IPS-NIHi11 (cell line): ENCODE data around the gene CRYBB2.
"Not testable (repeated sequence)": the region's sequence is repeated elsewhere in the genome, so short reads cannot be mapped to it uniquely, and the experiment has no call there.

Source experiments
- DNase-seq: peaks from one replicate; pipeline ENCODE4 v3.0.0; 2012; ENCODE audit warnings: mixed read lengths, low spot score

CRYBB2 gene

DNA sequence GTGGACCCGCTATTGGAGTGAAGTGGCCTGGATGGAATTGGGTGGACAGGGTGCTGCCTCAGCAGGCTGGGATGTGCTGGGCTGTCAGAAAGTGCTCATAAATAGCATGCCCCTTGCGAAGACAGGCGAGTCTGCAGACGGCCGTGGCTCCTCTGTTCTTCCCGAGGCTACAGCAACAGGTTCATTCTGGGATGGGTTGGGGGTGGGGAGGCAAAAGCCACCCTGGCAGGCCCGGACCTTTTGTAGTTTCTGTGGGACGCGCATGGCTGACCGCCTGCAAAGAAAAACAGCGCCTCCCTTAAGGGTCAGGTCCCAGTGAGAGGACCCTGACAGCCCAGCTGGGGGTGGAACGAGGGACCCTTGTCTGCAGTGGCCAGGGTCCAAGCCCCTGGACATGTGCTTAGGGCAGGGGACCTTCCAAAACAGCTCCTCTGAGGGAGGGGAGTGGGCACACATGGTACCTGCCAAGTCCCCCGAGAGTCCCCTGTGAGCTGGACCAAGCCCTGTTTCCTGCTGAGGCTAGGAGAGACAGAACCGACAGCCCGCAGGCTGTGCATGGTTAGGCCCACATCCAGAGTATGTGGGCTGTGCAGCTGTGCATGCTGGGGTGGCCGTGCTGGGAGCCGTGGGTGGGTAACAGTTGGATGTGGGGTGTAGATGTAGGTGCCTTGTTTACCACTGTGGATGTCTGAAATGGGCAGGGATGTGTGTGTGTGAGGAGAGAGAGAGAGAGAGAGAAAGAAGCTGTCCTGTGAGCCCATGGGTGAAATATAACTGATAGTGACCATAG is 19.5 kb upstream of the CRYBB2 start, which contains the start of gene CRYBB3:
Gene CRYBB3, plus strand, starts transcription at position 128 of the 790 bp plus-strand sequence. CDS start 1,539 bp downstream, outside the sequence.
- DNase-seq: no peak

DNA sequence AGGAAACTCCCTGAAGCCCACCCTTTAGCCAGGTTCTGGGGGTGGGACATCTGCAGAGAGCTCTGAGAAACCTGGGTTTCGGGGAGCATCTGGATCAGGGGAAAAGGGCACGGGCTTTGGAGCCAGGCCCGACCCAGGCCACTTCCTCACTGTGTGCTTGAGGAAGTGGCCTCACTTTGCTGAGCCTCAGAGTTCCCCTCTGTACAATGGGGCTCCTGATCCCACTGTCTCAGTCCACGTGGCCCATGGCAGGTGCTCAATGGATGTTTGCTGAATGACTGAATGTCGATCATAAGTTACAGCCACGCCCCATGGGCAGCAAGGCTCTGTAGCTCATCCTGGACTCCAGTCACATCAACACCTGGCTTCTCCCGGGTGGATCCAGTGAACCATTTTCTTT is 18.5 kb upstream of the CRYBB2 start:
- no peak for DNase-seq

DNA sequence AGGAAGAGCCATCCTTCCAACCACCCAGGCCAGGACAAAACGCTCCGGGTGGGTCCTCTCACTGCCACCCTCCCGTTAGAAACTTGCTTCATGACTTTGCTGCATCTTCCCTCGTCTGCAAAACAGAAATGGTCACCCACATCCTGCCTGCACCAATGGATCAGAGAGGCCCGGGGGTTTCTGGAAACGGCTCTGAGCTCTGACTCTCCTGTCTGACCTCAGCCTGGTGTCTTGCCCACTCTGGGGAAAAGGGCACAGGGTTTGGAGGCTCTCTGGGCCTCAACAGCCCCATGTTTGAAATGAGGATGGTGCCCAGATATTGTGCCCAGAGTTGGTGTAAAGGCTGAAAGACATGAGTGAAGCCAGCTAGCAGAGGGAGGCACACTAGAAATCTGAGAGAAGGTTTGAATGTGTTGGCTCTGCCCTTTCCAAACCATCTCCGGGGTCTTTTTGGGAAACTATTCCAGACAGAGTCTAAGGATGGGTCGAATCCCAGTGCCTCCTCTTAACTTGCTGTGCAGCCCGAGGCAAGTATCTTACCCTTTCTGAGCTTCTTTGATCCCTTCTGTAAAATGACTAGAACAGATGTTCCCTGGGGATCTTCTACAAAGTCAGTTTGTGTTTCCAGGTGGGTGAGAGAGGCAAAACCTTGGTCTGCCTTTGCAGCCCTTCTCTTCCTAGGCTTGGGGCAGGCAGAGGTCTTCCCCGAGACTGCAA is 17.7 kb upstream of the CRYBB2 start:
- no peak for DNase-seq

DNA sequence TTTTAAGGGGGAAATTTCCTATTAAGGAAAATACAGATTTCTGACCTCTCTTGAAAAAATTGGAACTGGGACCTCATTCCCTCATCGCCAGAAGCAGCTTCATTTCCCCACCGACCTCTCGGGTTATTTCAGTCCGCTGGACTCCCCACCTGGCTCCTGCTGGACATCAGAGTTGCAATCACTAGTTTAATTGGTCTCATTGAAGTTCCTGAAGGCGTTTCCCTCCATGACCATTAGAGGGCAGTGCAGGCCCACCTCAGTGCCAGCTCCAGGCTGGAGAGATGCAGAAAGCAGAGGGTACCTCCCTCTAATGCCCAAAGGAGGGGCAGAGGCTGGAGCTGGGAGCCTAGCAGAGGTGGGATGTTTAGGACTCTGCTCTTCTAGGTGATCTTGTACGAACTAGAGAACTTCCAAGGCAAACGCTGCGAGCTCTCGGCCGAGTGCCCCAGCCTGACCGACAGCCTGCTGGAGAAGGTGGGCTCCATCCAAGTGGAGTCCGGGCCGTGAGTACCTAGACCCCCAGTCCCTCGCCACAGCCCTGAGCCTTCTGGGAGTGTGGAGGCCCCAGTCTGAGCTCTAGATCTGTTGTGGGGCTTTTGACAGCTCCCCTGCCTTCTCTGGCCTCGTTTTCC is 17.0 kb upstream of the CRYBB2 start:
- peak; percentile 91 for DNase-seq

DNA sequence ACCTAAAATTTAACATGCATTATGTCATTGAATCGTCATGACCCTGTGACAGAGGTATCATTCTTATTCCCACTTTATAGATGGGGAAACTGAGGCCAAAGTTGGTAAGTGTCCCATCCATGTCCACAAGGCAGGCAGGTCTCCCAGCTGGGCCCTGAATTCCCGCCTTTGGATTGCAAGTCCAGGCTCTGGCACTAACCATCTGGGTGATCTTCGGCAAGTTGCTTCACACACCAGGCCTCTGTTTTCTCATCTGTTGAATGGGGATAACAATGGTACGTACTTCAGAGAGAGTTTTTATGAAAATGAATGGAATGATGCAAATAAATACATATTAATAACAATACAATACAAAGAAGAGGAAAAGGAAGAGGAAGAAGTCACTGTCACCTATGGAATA is 16.4 kb upstream of the CRYBB2 start:
- DNase-seq: no peak

DNA sequence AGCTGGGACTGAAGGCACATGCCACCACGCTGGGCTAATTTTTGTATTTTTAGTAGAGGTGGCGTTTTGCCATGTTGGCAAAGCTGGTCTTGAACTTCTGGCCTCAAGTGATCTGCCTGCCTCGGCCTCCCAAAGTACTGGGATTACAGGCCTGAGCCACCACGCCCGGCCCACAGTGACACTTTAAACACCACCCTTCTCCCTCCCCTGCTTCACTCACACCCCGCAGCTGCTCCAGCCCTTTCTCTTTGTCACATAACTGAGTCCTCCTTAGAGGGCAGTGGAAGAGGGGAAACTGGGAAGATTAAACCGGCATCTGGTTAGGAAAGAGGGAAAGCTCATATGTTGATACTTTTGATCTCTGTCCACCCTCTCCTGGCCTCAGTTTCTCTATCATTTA is 14.9 kb upstream of the CRYBB2 start:
- not testable (repeated sequence) for DNase-seq

DNA sequence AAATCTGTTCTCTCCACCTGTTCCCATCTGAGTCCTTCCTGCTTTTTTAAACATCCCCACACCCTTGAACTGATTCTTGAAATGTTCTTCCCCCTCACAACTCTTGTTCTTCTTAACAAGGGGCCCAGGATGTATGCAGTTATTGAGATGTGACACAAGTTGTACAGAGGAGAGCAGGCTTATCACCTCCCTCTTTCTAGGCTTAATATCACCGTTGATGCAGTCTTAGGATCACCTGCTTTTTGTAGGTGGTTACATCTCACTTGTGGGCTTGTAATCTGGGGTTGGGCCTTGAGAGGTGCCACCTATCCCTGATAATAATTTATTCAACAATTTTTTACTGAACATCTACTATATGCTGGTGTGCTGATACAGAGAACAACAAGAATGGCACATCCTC is 13.6 kb upstream of the CRYBB2 start:
- DNase-seq: no peak

DNA sequence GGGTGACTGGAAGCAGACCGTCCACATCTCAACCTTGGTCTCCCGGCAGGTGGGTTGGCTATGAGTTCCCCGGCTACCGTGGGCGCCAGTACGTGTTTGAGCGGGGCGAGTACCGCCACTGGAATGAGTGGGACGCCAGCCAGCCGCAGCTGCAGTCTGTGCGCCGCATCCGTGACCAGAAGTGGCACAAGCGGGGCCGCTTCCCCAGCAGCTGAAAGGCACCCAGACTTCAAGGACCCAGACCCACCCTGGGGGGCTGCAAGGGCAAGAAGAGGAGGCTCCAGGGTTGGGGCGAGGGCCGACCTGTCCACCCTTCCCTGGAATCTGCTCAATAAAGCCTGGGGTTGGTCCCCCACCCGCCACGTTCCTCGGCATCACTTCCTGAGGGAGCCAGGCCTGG is 12.4 kb upstream of the CRYBB2 start:
- DNase-seq: no peak

DNA sequence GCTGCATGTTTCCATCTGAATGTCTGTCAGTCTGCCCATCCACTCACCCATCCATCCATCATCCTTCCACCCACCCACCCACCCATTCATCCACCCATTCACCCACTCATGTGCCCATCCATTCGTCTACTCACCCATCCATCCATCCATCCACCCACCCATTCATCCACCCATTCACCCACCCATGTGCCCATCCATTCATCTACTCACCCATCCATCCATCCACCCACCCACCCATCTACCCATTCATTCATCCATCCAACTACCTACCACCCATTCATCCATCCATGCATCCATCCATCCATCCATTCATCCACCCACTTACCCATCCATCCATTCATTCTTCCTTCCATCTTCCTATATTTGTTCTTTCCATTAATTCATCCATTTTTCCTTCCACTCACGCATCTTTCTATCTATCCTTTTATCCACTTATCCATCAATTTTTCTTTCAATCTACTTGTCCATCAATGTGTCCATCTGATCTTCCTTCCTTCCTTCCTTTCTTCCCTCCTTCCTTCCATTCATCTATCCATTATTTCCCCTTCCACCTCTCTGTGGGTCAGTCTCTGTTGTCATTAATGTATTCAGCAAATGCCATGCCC is 11.8 kb upstream of the CRYBB2 start:
- DNase-seq: no peak

DNA sequence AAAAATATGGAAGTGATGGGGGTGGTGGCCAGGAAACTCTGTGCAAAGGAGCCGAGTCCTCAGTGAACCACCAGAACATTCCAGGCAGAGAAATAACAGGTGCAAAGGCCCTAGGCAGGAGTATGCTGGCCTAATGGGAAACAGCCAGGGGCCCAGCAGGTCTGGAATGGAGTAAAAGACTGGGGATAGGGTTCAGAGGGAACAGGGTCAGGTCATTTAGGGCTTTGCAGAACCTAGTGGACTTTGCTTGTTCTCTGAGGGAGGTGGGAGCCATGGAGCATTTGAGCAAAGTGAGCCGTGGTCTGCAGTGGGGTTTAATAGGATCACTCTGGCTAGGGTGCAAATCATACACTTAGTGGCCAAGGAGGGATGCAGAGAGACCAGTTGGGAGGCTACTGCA is 11.1 kb upstream of the CRYBB2 start:
- DNase-seq: no peak

DNA sequence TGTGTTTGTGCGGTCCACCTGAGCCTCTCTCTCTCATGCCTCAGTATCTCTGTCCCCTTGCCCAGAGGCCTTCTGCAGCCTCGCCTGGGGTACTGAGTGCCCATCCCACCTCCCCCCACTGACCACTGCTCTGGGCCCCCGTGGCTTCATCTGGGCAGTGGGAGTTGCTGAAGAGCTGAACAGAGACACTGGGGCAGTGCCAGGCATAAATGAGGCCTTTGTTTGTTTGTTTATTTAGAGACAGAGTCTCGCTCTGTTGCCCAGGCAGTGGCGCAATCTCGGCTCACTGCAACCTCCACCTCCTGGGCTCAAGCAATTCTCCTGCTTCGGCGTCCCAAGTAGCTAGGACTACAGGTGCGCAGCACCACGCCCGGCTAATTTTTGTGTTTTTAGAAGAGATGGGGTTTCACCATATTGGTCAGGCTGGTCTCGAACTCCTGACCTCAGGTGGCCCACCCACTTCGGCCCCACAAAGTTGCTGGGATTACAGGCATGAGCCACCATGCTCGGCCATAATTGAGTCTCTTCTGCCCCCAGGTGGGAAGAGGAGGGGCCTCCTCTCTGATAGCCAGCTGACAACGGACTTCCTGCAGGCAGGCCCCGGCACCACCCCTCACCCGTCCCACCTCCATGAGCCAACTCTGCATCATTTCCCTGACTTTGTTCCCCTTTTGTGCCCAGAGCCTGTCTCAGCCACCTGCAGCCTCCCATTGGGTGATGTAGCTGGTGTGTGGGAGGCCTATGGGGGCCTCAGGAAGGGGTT is 10.5 kb upstream of the CRYBB2 start:
- peak; percentile 48 for DNase-seq

DNA sequence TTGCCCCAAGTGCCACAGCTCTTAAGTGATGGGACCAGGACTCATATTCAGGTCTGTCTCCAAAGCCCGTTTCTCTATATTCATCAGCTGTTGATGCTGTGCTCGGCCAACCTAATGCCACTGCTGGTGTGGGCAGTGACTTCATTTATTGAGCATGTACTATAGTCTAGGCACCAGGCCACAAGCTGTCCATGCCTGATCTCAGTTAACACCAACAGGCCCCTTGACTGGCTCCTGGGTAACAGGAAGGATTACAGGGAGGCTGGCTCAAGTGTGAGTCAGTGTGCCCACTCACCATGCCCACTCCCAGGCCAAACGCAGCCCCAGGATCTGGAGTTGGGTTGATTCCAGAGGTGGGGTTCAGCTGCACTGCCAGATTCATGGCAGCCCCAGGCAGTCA is 8.6 kb upstream of the CRYBB2 start:
- no peak for DNase-seq

DNA sequence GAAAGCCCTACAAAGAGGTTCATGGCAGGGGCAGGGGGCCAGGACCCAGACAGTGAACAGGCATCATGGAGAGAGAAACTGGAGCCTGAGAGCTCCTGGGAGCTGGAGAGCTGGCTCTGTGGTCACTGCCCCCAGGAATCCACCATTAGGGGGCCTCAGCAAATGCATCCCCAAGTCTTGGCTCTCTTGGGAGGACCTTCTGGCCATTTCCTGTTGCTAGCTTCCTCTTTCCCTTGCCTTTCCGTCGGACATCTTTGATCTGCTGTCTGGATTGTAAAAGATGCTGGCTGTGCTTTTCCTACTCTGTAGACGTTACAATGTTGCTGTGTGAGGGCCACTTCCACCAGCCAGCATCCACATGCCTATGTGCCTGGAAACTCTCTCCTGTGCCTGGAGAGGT is 7.1 kb upstream of the CRYBB2 start:
- no peak for DNase-seq

DNA sequence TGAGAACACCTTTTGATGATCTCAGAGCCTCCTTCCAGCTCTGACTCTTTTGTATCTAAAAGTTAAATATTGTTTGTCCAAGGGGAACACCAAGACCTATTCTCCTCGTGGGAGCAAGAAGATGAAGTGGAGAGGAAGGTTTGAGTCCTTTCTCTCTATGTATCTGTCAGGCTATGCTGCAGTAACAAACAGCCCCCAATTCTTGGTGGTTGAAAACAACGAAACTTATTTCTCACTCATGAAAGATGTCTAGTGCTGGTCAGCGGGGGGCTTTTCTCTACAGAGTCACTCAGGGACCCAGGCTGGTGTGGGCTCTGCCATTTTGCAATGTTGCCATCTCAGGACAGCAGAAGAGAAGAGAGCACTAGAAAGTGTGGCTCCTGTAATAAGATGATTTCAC is 6.2 kb upstream of the CRYBB2 start:
- DNase-seq: no peak

DNA sequence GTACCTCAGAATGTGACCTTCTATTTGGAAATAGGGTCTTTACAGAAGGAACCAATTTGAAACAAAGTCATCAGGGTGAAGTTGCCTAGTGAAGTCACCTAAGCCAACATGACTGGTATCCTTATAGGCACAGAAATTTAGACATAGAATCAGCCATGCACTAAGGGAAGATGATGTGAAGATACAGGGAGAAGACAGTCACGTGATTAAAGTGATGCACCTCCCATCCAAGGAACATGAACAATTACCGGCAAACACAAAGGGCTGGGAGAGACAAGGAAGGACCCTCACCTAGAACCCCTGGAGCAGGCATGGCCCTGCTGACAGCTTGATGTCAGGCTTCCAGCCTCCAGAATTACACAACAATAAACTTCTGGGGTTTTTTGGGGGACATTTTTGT is 3.2 kb upstream of the CRYBB2 start:
- no peak for DNase-seq

DNA sequence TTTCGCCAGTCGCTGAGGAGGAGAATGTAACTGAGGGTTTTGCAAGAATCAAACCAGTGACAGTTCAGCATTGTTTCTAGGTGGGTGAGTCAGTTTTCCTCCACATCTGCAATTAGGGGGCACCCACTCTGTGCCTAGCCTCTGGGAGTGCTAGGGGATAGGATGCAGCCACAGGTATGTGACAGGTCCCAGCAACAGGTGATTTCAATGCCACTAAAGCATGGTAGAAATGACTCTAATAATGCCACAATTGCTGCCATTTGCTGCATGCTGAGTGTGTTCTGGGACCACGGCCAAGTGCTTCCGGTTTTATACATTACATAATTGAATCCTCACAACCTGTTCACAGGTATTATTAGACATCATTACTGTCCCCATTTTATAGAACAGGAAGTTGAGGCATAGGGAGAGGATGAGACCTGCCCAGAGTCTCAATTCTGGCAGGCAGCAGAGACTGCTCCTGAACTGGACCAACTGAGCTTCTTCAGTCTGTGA is 556 bp downstream of the CRYBB2 start:
- no peak for DNase-seq

DNA sequence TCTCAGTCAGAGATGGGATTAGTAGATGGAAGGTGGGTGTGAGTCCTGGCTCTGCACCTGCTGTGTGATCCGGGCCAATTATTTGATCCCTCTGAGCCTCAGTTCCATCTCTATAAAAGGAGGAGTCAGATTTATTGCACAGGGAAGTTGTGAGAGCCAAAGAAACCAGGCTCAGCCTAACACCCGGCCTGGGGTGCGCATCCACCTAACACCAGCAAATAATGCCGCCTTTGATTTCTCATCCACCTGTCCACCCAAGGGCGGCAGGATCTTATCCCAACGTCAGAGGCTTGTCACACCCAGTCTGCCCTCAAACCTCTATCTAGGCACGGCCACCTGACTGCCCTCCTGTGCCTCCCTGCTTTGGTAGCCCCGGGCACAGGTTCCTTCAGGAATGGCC is 2.4 kb downstream of the CRYBB2 start:
- no peak for DNase-seq

DNA sequence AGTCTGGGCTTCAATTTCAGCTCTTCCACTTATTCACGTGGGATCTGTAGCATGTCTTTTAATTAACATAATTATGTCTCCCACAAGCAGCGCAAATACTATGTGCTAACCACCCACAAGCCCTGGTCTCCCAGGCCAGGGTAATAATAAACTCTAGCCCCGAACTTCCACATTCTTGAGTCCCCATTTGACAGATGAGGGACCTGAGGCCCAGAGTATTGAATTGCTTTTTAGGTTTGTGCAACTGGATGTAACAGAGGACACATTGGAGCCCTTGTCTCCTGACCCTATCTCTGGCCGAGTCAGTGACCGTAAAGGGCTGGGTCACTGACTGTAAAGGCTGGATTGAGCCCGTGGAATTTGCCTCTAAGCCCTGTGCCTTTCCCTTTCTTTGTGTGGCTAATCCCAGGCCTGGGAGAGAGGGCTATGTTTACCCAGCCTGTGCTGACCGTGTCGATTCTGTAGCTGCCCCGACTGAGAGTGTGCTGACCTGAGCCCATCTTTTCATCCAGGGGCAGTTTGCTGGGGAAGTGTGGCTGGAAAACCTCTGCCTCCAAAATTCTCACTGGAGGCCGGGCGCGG is 3.9 kb downstream of the CRYBB2 start:
- DNase-seq: no peak

DNA sequence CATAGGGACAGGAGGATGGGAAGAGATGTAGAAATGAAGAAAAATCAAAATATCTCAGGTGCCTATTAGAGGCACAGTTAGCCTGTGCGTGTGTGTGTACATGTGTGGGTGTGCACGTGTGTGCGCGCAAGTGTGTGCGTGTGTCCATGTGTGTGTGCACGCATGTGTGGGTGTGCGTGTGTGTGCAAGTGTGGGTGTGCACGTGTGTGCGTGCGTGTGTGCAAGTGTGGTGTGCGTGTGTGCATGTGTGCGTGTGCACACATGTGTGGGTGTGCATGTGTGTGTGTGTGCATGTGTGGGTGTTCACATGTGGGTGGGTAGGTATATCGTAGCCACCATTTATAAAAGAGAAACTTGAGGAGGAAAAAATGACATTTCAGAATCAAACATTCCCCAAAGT is 9.4 kb downstream of the CRYBB2 start:
- DNase-seq: no peak

DNA sequence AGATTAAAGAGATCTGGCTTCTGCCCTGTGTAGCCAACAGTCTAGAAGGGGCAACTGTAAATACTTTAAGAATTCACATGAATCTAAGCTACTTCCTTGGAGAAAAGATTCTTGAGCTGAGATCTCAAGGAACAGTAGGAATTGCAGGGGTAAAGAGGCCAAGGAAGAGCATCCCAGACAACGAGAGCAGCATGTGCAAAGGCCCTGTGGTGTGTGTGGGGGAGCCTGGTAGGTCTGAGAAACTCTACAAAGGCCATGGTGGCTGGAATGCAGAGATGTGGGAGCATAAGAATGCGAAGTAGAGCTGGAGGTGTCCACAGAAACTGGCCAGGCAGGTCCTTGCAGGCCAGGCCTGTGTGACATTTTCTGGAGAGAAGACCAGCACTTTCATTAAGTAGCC is 11.3 kb downstream of the CRYBB2 start:
- DNase-seq: not testable (repeated sequence)

DNA sequence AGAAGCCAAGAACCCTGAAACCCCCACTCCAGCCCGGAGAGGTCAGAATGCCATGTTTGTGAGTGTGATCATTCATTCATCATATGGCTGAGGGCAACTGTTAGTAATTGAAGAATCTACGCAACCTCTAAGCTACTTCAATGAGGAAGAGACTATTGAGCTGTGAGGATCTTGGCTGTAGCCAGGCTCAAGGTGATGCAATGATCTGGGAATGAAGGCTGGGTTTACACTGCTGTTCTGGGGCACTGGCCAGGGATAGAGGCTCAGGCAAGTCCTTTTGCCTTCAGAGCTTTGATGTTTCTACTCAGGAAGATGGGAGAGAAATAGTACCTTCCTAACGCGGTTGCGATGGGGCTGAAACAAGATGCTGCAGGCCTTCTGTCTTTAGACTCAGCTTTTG is 12.9 kb downstream of the CRYBB2 start:
- DNase-seq: no peak
